ENCODE results near the gene OTOF.

- TF ChIP-seq CTCF (conservative IDR thresholded peaks at IDR 0.05; ENCODE audit: low read length) (no peak), EZH2phosphoT487 (IDR thresholded peaks at IDR 0.05; ENCODE audit: borderline replicate concordance) (no peak)
Observed at GRCh38 chr2:26493566-26493965, 15.6 kb upstream of the OTOF start.
